ENCODE data around the gene TRAPPC5.

Gene TRAPPC5

DNA sequence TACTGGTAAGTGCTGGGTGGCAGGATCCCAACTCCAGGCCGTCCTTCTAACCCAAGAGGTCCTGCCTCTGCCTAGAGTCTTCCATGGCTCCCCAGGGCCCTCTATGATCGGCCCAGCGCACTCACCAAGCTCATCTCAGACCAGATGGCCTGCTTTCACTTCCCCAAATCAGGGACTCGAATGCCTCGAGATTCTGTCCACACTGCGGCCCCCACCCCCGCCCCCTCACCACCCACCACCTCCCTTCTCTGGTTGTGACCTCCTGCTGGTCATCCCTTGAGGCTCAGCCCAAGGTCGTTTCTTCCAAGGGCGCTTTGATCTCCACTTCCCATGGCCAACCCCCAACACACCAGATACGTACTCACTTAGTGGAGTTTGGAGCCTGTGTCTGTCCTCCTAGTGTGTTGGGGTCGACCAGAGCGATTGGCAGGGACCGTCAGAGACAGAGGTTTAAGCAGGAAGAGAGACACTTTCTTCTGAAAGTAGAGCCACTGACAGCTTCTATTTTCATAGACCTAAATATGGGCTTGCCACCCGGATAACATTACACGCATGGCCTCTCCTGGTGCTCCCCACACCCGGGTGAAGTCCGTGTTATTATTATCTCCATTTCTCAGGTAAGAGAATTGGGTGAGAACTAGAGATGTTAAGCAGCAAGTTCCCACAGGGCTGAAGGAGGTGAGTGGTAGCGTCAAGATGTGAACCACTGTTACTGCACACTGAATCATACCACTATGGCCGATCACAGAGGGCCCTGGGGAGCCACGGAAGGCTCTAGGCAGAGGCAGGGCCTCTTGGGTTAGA lies 21.2 kb downstream of the TRAPPC5 start, which contains the start of gene FCER2:
FCER2 (minus strand) TSS at position 478 of the 804 bp plus-strand sequence. CDS start 2,371 bp downstream, outside the sequence.
- DNase-seq = no peak

GRCh38 chr19:7703332-7703731 lies 22.7 kb downstream of the TRAPPC5 start:
- DNase-seq = no peak

DNA sequence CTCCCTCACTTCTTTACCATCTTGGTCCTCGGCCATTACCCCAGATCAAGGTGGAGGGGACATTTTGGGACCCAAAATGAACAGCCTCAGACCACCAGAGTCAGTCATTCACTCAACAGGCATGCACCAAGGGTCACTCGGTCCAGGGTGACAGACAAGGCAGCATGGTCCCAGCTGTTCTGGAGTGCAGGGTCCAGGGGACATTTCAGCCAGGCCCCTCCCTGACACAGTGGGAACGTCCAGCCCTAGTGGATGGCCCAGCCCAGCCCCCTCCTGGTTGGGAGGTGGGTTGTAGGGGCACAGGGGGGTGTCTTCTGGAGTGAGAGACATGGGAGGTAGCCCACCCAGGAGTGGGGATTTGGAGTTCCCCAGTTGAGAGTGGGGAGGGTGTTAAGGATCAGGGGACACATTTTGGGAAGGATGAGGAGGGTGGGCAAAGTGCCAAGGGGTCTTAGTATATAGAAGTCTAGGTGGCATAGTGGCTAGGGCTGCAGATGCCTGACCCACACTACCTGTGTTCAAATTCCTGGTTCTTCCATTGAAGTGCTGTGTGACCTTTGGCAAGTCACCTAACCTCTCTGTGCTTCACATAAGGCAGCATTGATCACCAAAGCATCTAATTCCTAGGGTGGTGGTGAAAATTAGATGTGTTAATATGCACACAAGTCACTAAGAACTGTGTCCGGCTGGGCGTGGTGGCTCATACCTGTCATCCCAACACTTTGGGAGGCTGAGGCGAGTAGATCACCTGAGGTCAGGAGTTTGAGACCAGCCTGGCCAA lies 23.8 kb downstream of the TRAPPC5 start:
- DNase-seq = no peak

- no peak for DNase-seq
Measured at GRCh38 chr19:7705387-7706187, 25.0 kb downstream of the TRAPPC5 start.

GRCh38 chr19:7706188-7706954 lies 25.7 kb downstream of the TRAPPC5 start:
- DNase-seq = no peak

- no peak for DNase-seq
Measured at GRCh38 chr19:7706955-7707456, 26.4 kb downstream of the TRAPPC5 start.

- DNase-seq = no peak
Measured at GRCh38 chr19:7709932-7710460, 29.4 kb downstream of the TRAPPC5 start.

DNA sequence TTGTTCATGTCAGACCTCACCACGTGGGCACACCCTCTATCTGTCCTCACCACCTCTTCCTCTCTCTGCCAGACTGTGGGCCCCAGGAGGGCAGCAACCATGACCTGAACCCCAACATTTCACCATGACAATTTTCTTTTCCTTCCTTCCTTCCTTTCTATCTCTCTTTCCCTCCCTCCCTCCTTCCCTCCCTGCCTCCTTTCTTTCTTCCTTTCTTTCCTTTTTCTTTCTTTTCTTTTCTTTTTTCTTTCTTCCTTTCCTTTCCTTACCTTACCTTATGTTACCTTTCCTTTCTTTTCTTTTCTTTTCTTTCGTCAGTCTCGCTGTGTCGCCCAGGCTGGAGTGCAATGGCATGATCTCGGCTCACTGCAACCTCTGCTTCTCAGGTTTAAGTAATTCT lies 30.0 kb downstream of the TRAPPC5 start:
- no peak for DNase-seq

- DNase-seq = no peak
Measured at GRCh38 chr19:7715671-7716070, 35.0 kb downstream of the TRAPPC5 start.

- no peak for DNase-seq
Measured at GRCh38 chr19:7716762-7717161, 36.1 kb downstream of the TRAPPC5 start.

DNA sequence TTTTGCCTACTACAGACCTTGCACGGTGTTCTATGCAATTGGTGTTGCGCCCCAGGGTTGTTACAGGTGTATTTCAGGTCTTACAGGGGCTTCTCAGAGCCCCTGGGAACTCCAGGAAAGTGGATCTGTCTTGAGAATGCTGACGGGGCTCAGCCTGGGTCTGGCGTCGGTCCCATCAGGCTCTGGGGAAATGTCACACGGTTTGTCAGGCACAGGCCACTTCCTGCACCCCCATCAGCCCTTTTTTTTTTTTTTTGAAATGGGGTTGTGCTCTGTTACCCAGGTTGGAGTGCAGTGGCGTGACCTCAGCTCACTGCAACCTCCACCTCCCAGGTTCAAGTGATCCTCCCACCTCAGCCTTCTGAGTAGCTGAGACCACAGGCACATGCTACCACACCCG lies 38.0 kb downstream of the TRAPPC5 start:
- DNase-seq = no peak

- no peak for DNase-seq
Measured at GRCh38 chr19:7720351-7720750, 39.7 kb downstream of the TRAPPC5 start.

DNA sequence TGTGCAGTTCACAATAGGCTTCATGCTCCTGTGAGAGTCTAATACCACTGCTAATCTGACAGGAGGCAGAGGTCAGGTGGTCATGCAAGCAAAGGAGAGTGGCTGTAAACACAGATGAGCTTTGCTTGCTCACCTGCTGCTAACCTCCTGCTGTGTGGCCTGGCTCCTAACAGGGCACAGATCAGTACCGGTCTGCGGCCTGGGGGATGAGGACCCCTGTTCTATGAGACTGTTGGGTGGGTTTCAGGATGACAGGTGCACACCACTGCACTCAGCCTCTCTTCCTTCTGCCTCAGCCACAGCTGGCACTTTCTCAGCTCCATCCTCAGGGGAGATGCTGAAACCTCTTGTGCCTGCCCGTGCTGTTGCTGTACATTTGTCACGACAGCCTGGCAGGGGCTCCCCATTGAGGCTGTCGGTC lies 41.6 kb downstream of the TRAPPC5 start:
- no peak for DNase-seq

DNA sequence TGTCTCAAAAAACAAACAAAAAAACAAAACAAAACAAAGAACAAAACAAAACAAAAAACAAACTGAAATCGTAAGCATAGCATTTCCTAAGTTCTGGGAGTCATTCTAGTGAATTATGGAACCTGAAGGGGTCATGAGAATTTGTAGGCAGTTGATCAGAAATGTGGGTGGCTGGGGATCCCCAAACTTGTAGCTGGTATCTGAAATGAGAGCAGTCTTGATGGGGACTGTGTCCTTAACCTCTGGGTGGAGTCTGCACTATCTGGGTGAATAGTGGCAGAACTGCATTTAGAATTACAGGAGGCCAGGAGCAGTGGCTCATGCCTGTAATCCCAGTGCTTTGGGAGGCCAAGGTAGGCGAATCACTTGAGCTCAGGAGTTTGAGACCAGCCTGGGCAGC lies 45.2 kb downstream of the TRAPPC5 start:
- DNase-seq = no peak

DNA sequence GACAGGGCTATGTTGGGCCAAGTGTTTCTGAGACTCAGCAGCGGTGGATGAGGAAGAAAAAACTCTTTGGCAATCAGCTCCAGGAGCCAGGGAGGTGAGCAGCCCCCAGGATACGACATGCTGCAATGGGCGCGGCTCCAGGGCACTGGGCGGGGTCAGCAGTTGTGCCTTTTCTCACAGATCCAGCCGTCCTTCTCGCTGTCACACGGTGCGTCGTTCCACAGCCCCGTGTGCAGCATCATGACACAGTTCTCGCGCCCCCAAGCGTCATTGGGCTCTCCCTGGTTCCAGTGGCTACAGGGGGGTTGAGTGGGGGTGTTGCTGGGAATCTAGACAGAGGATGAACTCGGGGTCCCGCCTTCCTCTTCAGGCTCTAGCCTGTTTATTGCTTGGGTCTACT lies 48.6 kb downstream of the TRAPPC5 start:
- DNase-seq = no peak

DNA sequence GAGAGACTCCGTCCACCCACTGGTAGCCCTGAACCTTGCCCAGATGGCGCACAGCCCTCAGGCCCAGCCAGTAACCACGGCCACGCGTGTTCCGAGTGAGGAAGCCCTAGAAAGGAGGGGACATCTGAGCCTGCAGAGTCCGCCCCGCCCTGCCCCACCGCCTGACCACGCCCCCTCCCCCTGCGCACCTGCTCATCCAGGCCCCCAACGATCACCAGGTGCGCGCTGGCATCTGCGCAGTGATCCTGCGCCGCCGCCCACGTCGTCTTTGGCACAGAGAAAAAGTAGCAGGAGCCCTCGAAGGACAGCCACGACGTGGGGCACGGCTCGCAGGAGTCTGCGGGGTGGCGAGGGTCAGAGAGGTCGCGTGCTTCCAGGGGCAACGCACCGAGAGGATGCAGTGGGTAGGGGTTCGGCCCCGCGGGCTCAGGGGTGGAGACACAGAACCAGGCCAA lies 49.2 kb downstream of the TRAPPC5 start:
- no peak for DNase-seq

- DNase-seq = no peak
Measured at GRCh38 chr19:7730286-7731217, 49.9 kb downstream of the TRAPPC5 start.

- DNase-seq = no peak
Measured at GRCh38 chr19:7731218-7731595, 50.6 kb downstream of the TRAPPC5 start.

GRCh38 chr19:7731615-7732014 lies 51.0 kb downstream of the TRAPPC5 start:
- no peak for DNase-seq

- no peak for DNase-seq
Measured at GRCh38 chr19:7732045-7732444, 51.4 kb downstream of the TRAPPC5 start, which contains the start of gene CLEC4G. CLEC4G (minus strand) TSS chr19:7732110; CDS start chr19:7732102, 8 bp downstream.

DNA sequence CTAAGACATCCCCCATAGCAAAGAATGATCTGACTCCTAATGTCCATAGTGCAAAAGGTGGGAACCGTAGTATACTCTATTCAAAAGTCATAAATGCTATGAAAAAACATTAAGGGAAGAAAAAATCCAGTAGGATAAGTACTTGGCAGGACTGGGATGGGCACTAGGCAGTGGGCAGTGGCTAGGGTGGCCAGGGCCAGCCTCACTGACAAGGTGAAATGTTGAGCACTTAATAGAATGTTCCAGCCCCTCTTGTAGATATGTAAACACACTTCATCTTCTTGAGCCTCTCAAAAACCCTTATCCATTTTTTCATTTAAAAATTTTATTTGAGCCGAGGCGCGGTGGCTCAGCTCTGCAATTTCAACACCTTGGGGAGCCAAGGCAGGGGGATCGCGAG lies 52.7 kb downstream of the TRAPPC5 start:
- no peak for DNase-seq

All from DMS79 (cell line).